ENCODE data around the gene ARIH2. TPM values are rescaled to one million over a fixed set of nuclear protein-coding genes. Genes with fewer than 3 reads are reported as not detected.

ARIH2 gene
- total and polyA plus RNA-seq, 2 donors (not counting 3 experiments of a cell fraction or from before 2014, with no cell fraction given): 59.7 to 85.5 TPM

- Histone ChIP-seq H3K4me2 (ENCODE audit: insufficient read depth, low read length) (no peak overlapping the region), H3K4me3 (replicated peaks in 1 of 3; ENCODE audit: insufficient read depth in 1 of 3, low read depth in 1 of 3, low read length in 3 of 3) (no peak overlapping the region), H3K9ac (replicated peaks; ENCODE audit: extremely low read depth, insufficient read depth, low read length) (no peak overlapping the region), H3K27me3 (ENCODE audit: control insufficient read depth in 2 of 2, insufficient read depth in 2 of 2, low read length in 2 of 2) (no peaks in the 10 kb centered on the region), H3K4me1 (ENCODE audit: control insufficient read depth, extremely low read depth, insufficient read depth, low read length) (peaks cover 15% of the 10 kb centered on the region), H4K20me1 (replicated peaks; ENCODE audit: control insufficient read depth, extremely low read depth, insufficient read depth, low read length) (no peaks in the 10 kb centered on the region), H3K36me3 (ENCODE audit: control insufficient read depth in 2 of 2, extremely low read depth in 1 of 2, insufficient read depth in 2 of 2, low read length in 2 of 2) (no peaks in the 10 kb centered on the region), H3K27ac (ENCODE audit: insufficient read depth, low read depth, low read length) (no peak overlapping the region), H2AFZ (ENCODE audit: low read depth, low read length) (no peak overlapping the region), H3K9me1 (replicated peaks; ENCODE audit: control insufficient read depth, extremely low read depth, insufficient read depth, low read length) (no peaks in the 10 kb centered on the region), H3K9me3 (replicated peaks; ENCODE audit: control insufficient read depth, insufficient read depth, low read length) (no peaks in the 10 kb centered on the region), H3K79me2 (ENCODE audit: control insufficient read depth, insufficient read depth, low read length) (peaks cover 18% of the 10 kb centered on the region)
- TF ChIP-seq JUN (IDR thresholded peaks at IDR 0.05; ENCODE audit: borderline replicate concordance, insufficient read depth, insufficient read length, low read depth): no peak
- TF ChIP-seq GATA2 (IDR thresholded peaks at IDR 0.05; ENCODE audit: insufficient read depth, insufficient read length, low read depth, low read length): no peak
- TF ChIP-seq CTCF (IDR thresholded peaks at IDR 0.05; ENCODE audit: extremely low read depth in 1 of 2, insufficient read depth in 1 of 2, low read depth in 1 of 2, low read length in 2 of 2): no peak
- TF ChIP-seq POLR2A (IDR thresholded peaks at IDR 0.05; ENCODE audit: low read depth, low read length): no peak
- no peak for TF ChIP-seq EZH2 (IDR thresholded peaks at IDR 0.05; ENCODE audit: borderline replicate concordance, low read depth, low read length, severe bottlenecking)
- TF ChIP-seq MAX (IDR thresholded peaks at IDR 0.05; ENCODE audit: insufficient read depth, insufficient read length): no peak
- TF ChIP-seq POLR2AphosphoS5 (IDR thresholded peaks at IDR 0.05; ENCODE audit: insufficient read depth, low read depth, low read length): no peak
- TF ChIP-seq MYC (IDR thresholded peaks at IDR 0.05; ENCODE audit: low read depth, low read length): no peak
- TF ChIP-seq FOS (IDR thresholded peaks at IDR 0.05; ENCODE audit: borderline replicate concordance, insufficient read depth, low read length): no peak
- POLR2A ChIA-PET: no interaction called here
- no peak for DNase-seq (ENCODE audit: low read depth, low spot score)
- BruUV-seq (replicated peaks): no TSS peak
- dilution Hi-C loops (cut with MboI; ENCODE audit: extremely low pct_ligation_motif_present, low sequenced_read_pairs) (no loop called here), intact Hi-C loops (cut with micrococcal nuclease) (no loop called here)
- CTCF ChIA-PET: interaction anchor here (1.1 to 12.8 kb wide), 4 partner anchors 10 to 76 kb away, joined by 3 to 254 read pairs (median 5); partner anchors contain the start of genes NDUFAF3 and P4HTM
- no peak for FAIRE-seq
These were observed 86.7 kb downstream of the ARIH2 start for GRCh38 chr3:49005303-49005680.

Measured in endothelial cell of umbilical vein (primary cell).